OCI-LY7 (cell line): ENCODE measurements around the gene JAK1. TPM values are rescaled to one million over a fixed set of nuclear protein-coding genes. Genes with fewer than 3 reads are reported as not detected.

ENCODE experiments used
- BruUV-seq: library from RNA; stranded (reverse); fragments of 400-500 nt; replicated peaks from 2 replicates; lab custom pipeline; 2021; lab: Mats Ljungman, UMichigan
- CTCF ChIA-PET: fragments of 300-600 bp; sonication (Branson Sonifier 250); formaldehyde crosslinking; loops from one replicate; lab custom pipeline; 2022; ENCODE audit warnings: antibody characterized with exemption; ENCODE audit not compliant: unreplicated experiment; lab: Charles Lee
- POLR2A ChIA-PET: fragments of 300-600 bp; sonication (Branson Sonifier 250); formaldehyde crosslinking; loops from one replicate; lab custom pipeline; 2022; ENCODE audit warnings: antibody characterized with exemption; lab: Charles Lee
- DNase-seq: peaks from one replicate; pipeline ENCODE4 v3.0.0-alpha.2; 2015; ENCODE audit warnings: low spot score
- H2AFZ ChIP-seq: fragments of 200-600 bp; sonication (generic), shearing (Covaris generic); 2 replicates; pipeline ENCODE4 v1.6.1; 2014; ENCODE audit warnings: mild to moderate bottlenecking, antibody characterized with exemption, low read length, moderate library complexity
- H3K27ac ChIP-seq: fragments of 200-600 bp; sonication (generic); 2 replicates; pipeline ENCODE4 v1.5.1; 2014; ENCODE audit warnings: mixed run types, low read depth, mild to moderate bottlenecking, moderate library complexity, low read length, inconsistent platforms; ENCODE audit not compliant: poor library complexity, severe bottlenecking
- H3K36me3 ChIP-seq: fragments of 200-600 bp; sonication (generic); 2 replicates; pipeline ENCODE4 v1.6.1; 2014; ENCODE audit warnings: mild to moderate bottlenecking, antibody characterized with exemption, low read length, moderate library complexity, mixed read lengths; ENCODE audit not compliant: insufficient read depth
- H3K4me1 ChIP-seq: fragments of 200-600 bp; sonication (generic); 2 replicates; pipeline ENCODE4 v1.5.1; 2014; ENCODE audit warnings: mild to moderate bottlenecking, low read length; ENCODE audit not compliant: insufficient read depth, poor library complexity, severe bottlenecking
- H3K4me2 ChIP-seq: fragments of 200-600 bp; sonication (generic); 2 replicates; pipeline ENCODE4 v1.6.1; 2014; ENCODE audit warnings: mild to moderate bottlenecking, low read length
- H3K4me3 ChIP-seq: fragments of 200-600 bp; sonication (generic); 2 replicates; pipeline ENCODE4 v1.5.1; 2014; ENCODE audit warnings: mild to moderate bottlenecking, low read depth, low read length; ENCODE audit not compliant: poor library complexity, severe bottlenecking
- H3K79me2 ChIP-seq: fragments of 200-600 bp; sonication (generic); 2 replicates; pipeline ENCODE4 v1.6.1; 2016; ENCODE audit warnings: low read depth, mild to moderate bottlenecking, low read length, moderate library complexity, mixed read lengths; ENCODE audit not compliant: insufficient read depth
- H3K9me2 ChIP-seq: fragments of 200-600 bp; sonication (generic); 2 replicates; pipeline ENCODE4 v1.6.1; 2016; ENCODE audit warnings: mild to moderate bottlenecking, low read length, mixed read lengths; ENCODE audit not compliant: insufficient read depth
- H3K9me3 ChIP-seq: fragments of 200-600 bp; sonication (generic); 2 replicates; pipeline ENCODE4 v1.6.1; 2014; ENCODE audit warnings: mild to moderate bottlenecking, mixed run types, low read length, mixed read lengths
- H4K20me1 ChIP-seq: fragments of 200-600 bp; sonication (generic); 2 replicates; pipeline ENCODE4 v1.6.1; 2014; ENCODE audit warnings: mild to moderate bottlenecking, antibody characterized with exemption, low read length, moderate library complexity, mixed read lengths; ENCODE audit not compliant: insufficient read depth
- CTCF ChIP-seq: fragments of 200-600 bp; sonication (generic); conservative IDR thresholded peaks from 2 replicates; pipeline ENCODE4 v1.5.1; 2014; ENCODE audit warnings: mild to moderate bottlenecking, antibody characterized with exemption, low read length, moderate library complexity, mixed read lengths
- EZH2phosphoT487 ChIP-seq: fragments of 200-600 bp; sonication (generic); IDR thresholded peaks from 2 replicates; pipeline ENCODE4 v1.6.1; 2018; ENCODE audit warnings: low read depth, borderline replicate concordance, mild to moderate bottlenecking, mixed run types, antibody characterized with exemption, low read length, moderate library complexity, mixed read lengths
- intact Hi-C: fragments of 100-400 bp; cut with micrococcal nuclease; formaldehyde crosslinking; loops from one replicate; pipeline ENCODE4 v1.10.0; 2022; ENCODE audit not compliant: unreplicated experiment
- total RNA-seq, 2 experiments: library from RNA; depleted of rRNA in 1 of 2; stranded (reverse); fragments of >200 nt in 1 of 2; shearing (Covaris generic) in 1 of 2; gene quantifications; 2 replicates each; pipeline ENCODE4 v1.2.3, GENCODE V29; 2014 to 2022

The JAK1 gene
- total RNA-seq, 2 experiments from 2014 or later = 72.6 to 86.8 TPM

GRCh38 chr1:64942675-64943074 lies 23.7 kb downstream of the JAK1 start:
- no peak for DNase-seq
- H3K9me3 ChIP-seq = no peaks in the 10 kb centered on the region
- TF ChIP-seq CTCF = no peak
- no peak for TF ChIP-seq EZH2phosphoT487
- no peak overlapping the region for H3K27ac ChIP-seq
- H3K4me2 ChIP-seq = no peak overlapping the region
- CTCF ChIA-PET = no interaction called here
- H3K36me3 ChIP-seq = peaks cover 8% of the 10 kb centered on the region
- peaks cover 16% of the 10 kb centered on the region for H3K4me1 ChIP-seq
- no peak overlapping the region for H3K4me3 ChIP-seq
- BruUV-seq = no TSS peak
- POLR2A ChIA-PET = no interaction called here
- peaks cover 30% of the 10 kb centered on the region; the same call in 1 of the 2 replicates for H4K20me1 ChIP-seq
- intact Hi-C loops = no loop called here
- no peaks in the 10 kb centered on the region for H3K9me2 ChIP-seq
- peaks cover 97% of the 10 kb centered on the region for H3K79me2 ChIP-seq
- no peak overlapping the region for H2AFZ ChIP-seq

- peaks cover 97% of the 10 kb centered on the region for H3K79me2 ChIP-seq
- H3K9me2 ChIP-seq = no peaks in the 10 kb centered on the region
- intact Hi-C loops = no loop called here
- TF ChIP-seq EZH2phosphoT487 (no peak), CTCF (no peak)
- no peak for DNase-seq
- H3K4me1 ChIP-seq = peaks cover 10% of the 10 kb centered on the region
- no peak overlapping the region for H3K27ac ChIP-seq
- no peak overlapping the region for H3K4me2 ChIP-seq
- H3K9me3 ChIP-seq = no peaks in the 10 kb centered on the region
- no peak overlapping the region for H3K4me3 ChIP-seq
- ChIA-PET CTCF (no interaction called here), POLR2A (no interaction called here)
- H2AFZ ChIP-seq = no peak overlapping the region
- peaks cover 8% of the 10 kb centered on the region for H3K36me3 ChIP-seq
- H4K20me1 ChIP-seq = peaks cover 32% of the 10 kb centered on the region; the same call in 1 of the 2 replicates
- no TSS peak for BruUV-seq
Observed at GRCh38 chr1:64942118-64942517, 24.2 kb downstream of the JAK1 start.

- Histone ChIP-seq H3K27ac (no peak overlapping the region), H3K4me3 (no peak overlapping the region), H3K79me2 (peaks cover 97% of the 10 kb centered on the region), H3K9me3 (no peaks in the 10 kb centered on the region), H3K4me1 (peaks cover 5% of the 10 kb centered on the region), H3K36me3 (peaks cover 8% of the 10 kb centered on the region), H3K4me2 (no peak overlapping the region), H2AFZ (no peak overlapping the region), H4K20me1 (peaks cover 29% of the 10 kb centered on the region), H3K9me2 (no peaks in the 10 kb centered on the region)
- TF ChIP-seq EZH2phosphoT487 (no peak), CTCF (no peak)
- BruUV-seq = no TSS peak
- POLR2A ChIA-PET = interaction anchor here (1.3 kb wide), 1 partner anchor 19 kb away, joined by 3 read pairs; no protein-coding TSS in a partner anchor
- DNase-seq = no peak
- CTCF ChIA-PET = no interaction called here
- intact Hi-C loops = no loop called here
Observed at GRCh38 chr1:64941461-64942117, 24.8 kb downstream of the JAK1 start.
